Left lung (tissue), 10 donors: Measurements from ENCODE around the gene IGFL2. TPM values are rescaled to one million over a fixed set of nuclear protein-coding genes. Genes with fewer than 3 reads are reported as not detected.

ENCODE experiments used
- ATAC-seq: fragments of 200-7000 bp; cut with Tn5 transposase; one replicate; pipeline ENCODE4 v1.9.1; 2020; ENCODE audit warnings: moderate library complexity
- DNase-seq, 4 donors: peaks; one replicate each; pipeline ENCODE4 v3.0.0-alpha.2; 2013 to 2020
- H3K27ac ChIP-seq, 2 donors: fragments of 200-600 bp; sonication (generic) in 1 of 2; one replicate each; pipeline versions ENCODE4 v1.5.0 to v1.8.0; 2020 to 2021
- H3K27me3 ChIP-seq, 2 donors: fragments of 200-600 bp; sonication (generic) in 1 of 2; one replicate each; pipeline versions ENCODE4 v1.5.0 to v1.8.0; 2020 to 2021
- H3K36me3 ChIP-seq, 2 donors: fragments of 200-600 bp; sonication (generic) in 1 of 2; one replicate each; pipeline versions ENCODE4 v1.5.0 to v1.8.0; 2020 to 2021
- H3K4me1 ChIP-seq, 2 donors: fragments of 200-600 bp; one replicate each; pipeline ENCODE4 v1.8.0; 2021
- H3K4me3 ChIP-seq, 2 donors: fragments of 200-600 bp; sonication (generic) in 1 of 2; one replicate each; pipeline versions ENCODE4 v1.5.0 to v1.8.0; 2020 to 2021; ENCODE audit warnings: mild to moderate bottlenecking in 1 of 2
- H3K9me3 ChIP-seq, 2 donors: fragments of 200-600 bp; sonication (generic) in 1 of 2; one replicate each; pipeline versions ENCODE4 v1.5.0 to v1.8.0; 2020 to 2021
- CTCF ChIP-seq, 2 donors: fragments of 200-600 bp; sonication (generic) in 1 of 2; IDR thresholded peaks; one replicate each; pipeline versions ENCODE4 v1.5.0 to v1.8.0; 2021; ENCODE audit warnings: antibody characterized with exemption in 2 of 2
- intact Hi-C, 2 donors: fragments of 100-400 bp; cut with DNase I; formaldehyde crosslinking; loops; one replicate each; pipeline versions ENCODE4 v1.11.2 to v1.14.2; 2022
- polyA plus RNA-seq, 6 donors: library from polyadenylated mRNA; unstranded; fragments of 120-200 nt; gene quantifications; one replicate each; pipeline ENCODE4 v1.2.1, GENCODE V29; 2013; ENCODE audit not compliant: insufficient read length in 6 of 6
- total RNA-seq, 2 donors: library from RNA; stranded (reverse); fragmentation: NEBNext Ultra II Directional; extraction: Animal tissue kit (Norgen Biotek cat#: 25700); gene quantifications; one replicate each; pipeline ENCODE4 v1.2.1, GENCODE V29; 2021
- donor health status: DM: no; HTN: yes; CAD: no.
- donor health status: DM: no; HTN: no; CAD: no.

Gene IGFL2
- total and polyA plus RNA-seq, 8 donors = 0.28 to 1.8 (median 1.3) TPM; not detected in 1

- no peak for TF ChIP-seq CTCF (IDR thresholded peaks at IDR 0.05)
- H3K27ac ChIP-seq = no peak overlapping the region
- DNase-seq (no peak), ATAC-seq (no peak)
- H3K36me3 ChIP-seq = no peaks in the 10 kb centered on the region
- no peaks in the 10 kb centered on the region for H3K9me3 ChIP-seq
- no peak overlapping the region for H3K4me3 ChIP-seq
- no peaks in the 10 kb centered on the region for H3K4me1 ChIP-seq
- intact Hi-C loops = no loop called here
- peaks cover 0 to 33% of the 10 kb centered on the region in 2 donors for H3K27me3 ChIP-seq
Measured at GRCh38 chr19:46116121-46116520, 31.9 kb upstream of the IGFL2 start.

DNA sequence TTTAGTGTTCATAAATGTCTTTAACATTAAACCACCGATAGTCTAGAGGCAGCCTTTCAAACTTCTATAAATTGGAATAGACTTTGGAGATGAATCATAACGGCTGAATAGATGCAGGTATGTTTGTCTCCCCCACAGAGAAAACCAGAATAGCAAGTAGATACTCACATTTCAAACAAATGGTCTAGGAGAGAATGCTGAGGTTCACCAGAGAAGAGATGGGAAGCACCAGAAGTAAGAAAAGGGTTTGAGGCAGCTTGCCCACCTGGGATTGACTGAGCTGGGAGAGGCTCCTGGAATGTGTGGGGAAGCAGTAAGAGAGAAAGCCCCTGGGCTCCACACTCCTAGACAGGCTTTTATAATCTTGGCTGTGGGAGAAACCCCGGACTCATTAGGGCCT is 29.9 kb upstream of the IGFL2 start:
- DNase-seq (no peak), ATAC-seq (no peak)
- Histone ChIP-seq H3K27ac (no peak overlapping the region), H3K9me3 (no peaks in the 10 kb centered on the region), H3K4me3 (no peak overlapping the region), H3K27me3 (peaks cover 0 to 22% of the 10 kb centered on the region in 2 donors), H3K36me3 (no peaks in the 10 kb centered on the region), H3K4me1 (no peaks in the 10 kb centered on the region)
- TF ChIP-seq CTCF (IDR thresholded peaks at IDR 0.05) = no peak
- intact Hi-C loops = no loop called here

- ATAC-seq (no peak), DNase-seq (no peak)
- no peaks in the 10 kb centered on the region for H3K9me3 ChIP-seq
- peaks cover 0 to 30% of the 10 kb centered on the region in 2 donors for H3K27me3 ChIP-seq
- TF ChIP-seq CTCF (IDR thresholded peaks at IDR 0.05) = no peak
- H3K27ac ChIP-seq = no peak within 1 kb of the TSS
- no peaks in the 10 kb centered on the region for H3K36me3 ChIP-seq
- no peak within 1 kb of the TSS for H3K4me3 ChIP-seq
- H3K4me1 ChIP-seq = no peaks in the 10 kb centered on the region
- intact Hi-C loops = no loop called here
Measured at GRCh38 chr19:46124638-46125115, 23.4 kb upstream of the IGFL2 start, which contains the start of gene IGFL3. Gene IGFL3, minus strand, starts transcription at chr19:46124688. Its CDS starts 39 bp downstream, at chr19:46124649.

GRCh38 chr19:46125447-46125846 is 22.6 kb upstream of the IGFL2 start:
- peaks cover 4 to 30% of the 10 kb centered on the region in 2 donors for H3K27me3 ChIP-seq
- no peak overlapping the region for H3K4me3 ChIP-seq
- H3K27ac ChIP-seq = no peak overlapping the region
- TF ChIP-seq CTCF (IDR thresholded peaks at IDR 0.05) = no peak
- no peaks in the 10 kb centered on the region for H3K9me3 ChIP-seq
- ATAC-seq = no peak
- H3K36me3 ChIP-seq = no peaks in the 10 kb centered on the region
- H3K4me1 ChIP-seq = no peaks in the 10 kb centered on the region
- intact Hi-C loops = no loop called here
- no peak for DNase-seq

GRCh38 chr19:46126086-46126580 is 21.9 kb upstream of the IGFL2 start:
- peak in 1 of 4 donors; percentile 4 for DNase-seq
- no peaks in the 10 kb centered on the region for H3K36me3 ChIP-seq
- ATAC-seq = no peak
- peaks cover 4 to 30% of the 10 kb centered on the region in 2 donors for H3K27me3 ChIP-seq
- H3K4me1 ChIP-seq = no peaks in the 10 kb centered on the region
- no peak for TF ChIP-seq CTCF (IDR thresholded peaks at IDR 0.05)
- H3K9me3 ChIP-seq = no peaks in the 10 kb centered on the region
- H3K4me3 ChIP-seq = no peak overlapping the region
- H3K27ac ChIP-seq = no peak overlapping the region
- intact Hi-C loops = no loop called here
